Activated CD4-positive, alpha-beta T cell treated with anti-CD3 and anti-CD28 coated beads, Interleukin-2, amount 50 U/mL, for 16 hours (primary cell): Measurements from ENCODE around the gene CAPS.
A peak's percentile ranks its signal among the peaks of the same experiment; 100 is the strongest.

Experiments
- DNase-seq: peaks from one replicate; pipeline ENCODE4 v3.0.0-alpha.2; 2020

CAPS gene

GRCh38 chr19:5892772-5893275, 21.2 kb upstream of the CAPS start:
- no peak for DNase-seq

- no peak for DNase-seq
These were observed 20.7 kb upstream of the CAPS start for GRCh38 chr19:5893296-5893903.

GRCh38 chr19:5893907-5894703, 19.9 kb upstream of the CAPS start:
- DNase-seq: no peak

GRCh38 chr19:5894704-5895349, 19.2 kb upstream of the CAPS start:
- no peak for DNase-seq

GRCh38 chr19:5895409-5895808, 18.6 kb upstream of the CAPS start:
- DNase-seq: no peak

GRCh38 chr19:5895890-5896289, 18.2 kb upstream of the CAPS start:
- DNase-seq: no peak

- DNase-seq: no peak
These were observed 17.5 kb upstream of the CAPS start for GRCh38 chr19:5896365-5897076.

- no peak for DNase-seq
These were observed 16.7 kb upstream of the CAPS start for GRCh38 chr19:5897189-5897969.

- no peak for DNase-seq
These were observed 14.1 kb upstream of the CAPS start for GRCh38 chr19:5899728-5900526.

GRCh38 chr19:5900976-5901375, 13.1 kb upstream of the CAPS start:
- DNase-seq: no peak

GRCh38 chr19:5903056-5903623, 10.9 kb upstream of the CAPS start:
- no peak for DNase-seq

GRCh38 chr19:5903624-5904351, 10.3 kb upstream of the CAPS start, which contains the start of gene NDUFA11:
TSS of gene NDUFA11 (minus strand) at chr19:5903790. CDS start at chr19:5903708, 82 bp downstream.
- peak; percentile 97 for DNase-seq

- peak; percentile 100 for DNase-seq
These were observed 9.5 kb upstream of the CAPS start, which contains the start of gene VMAC for GRCh38 chr19:5904352-5905113. TSS of gene VMAC (plus strand) at chr19:5904872. CDS start at chr19:5904891, 19 bp downstream.

GRCh38 chr19:5905114-5905778, 8.8 kb upstream of the CAPS start:
- DNase-seq: no peak

- DNase-seq: no peak
These were observed 6.8 kb upstream of the CAPS start for GRCh38 chr19:5907241-5907640.

GRCh38 chr19:5908773-5909442, 5.1 kb upstream of the CAPS start:
- DNase-seq: no peak

GRCh38 chr19:5910638-5910907, 3.5 kb upstream of the CAPS start:
- no peak for DNase-seq

- DNase-seq: no peak
These were observed 2.7 kb upstream of the CAPS start for GRCh38 chr19:5911366-5911765.
